Endothelial cell of umbilical vein (primary cell): ENCODE results near the gene XPO6. TPM values are rescaled to one million over a fixed set of nuclear protein-coding genes. Genes with fewer than 3 reads are reported as not detected.

Source experiments
- BruUV-seq: library from RNA; stranded (reverse); fragments of 400-500 nt; replicated peaks from 2 replicates; lab custom pipeline; 2021; lab: Mats Ljungman, UMichigan
- CTCF ChIA-PET: fragments of 300-600, 350-600 bp; sonication (Branson Sonifier 250); formaldehyde crosslinking; loops from one replicate; lab custom pipeline; 2021; ENCODE audit warnings: antibody characterized with exemption, inconsistent platforms; lab: Charles Lee
- POLR2A ChIA-PET: fragments of 300-600, 350-600 bp; sonication (Branson Sonifier 250); formaldehyde crosslinking; loops from one replicate; lab custom pipeline; 2021; ENCODE audit warnings: antibody characterized with exemption, inconsistent platforms; lab: Charles Lee
- DNase-seq: peaks from one replicate; pipeline ENCODE4 v3.0.0-alpha.2; 2011; ENCODE audit warnings: low read depth, low spot score
- FAIRE-seq: peaks from 2 replicates; lab custom pipeline; 2011; peaks lifted over from hg19 to GRCh38; lab: Jason Lieb, UNC
- H2AFZ ChIP-seq: 2 replicates; pipeline ENCODE4 v1.6.0; 2012; ENCODE audit warnings: low read depth, low read length, control low read depth, inconsistent platforms
- H3K27ac ChIP-seq: 2 replicates; pipeline ENCODE4 v1.5.1; 2011; ENCODE audit warnings: low read depth, mild to moderate bottlenecking, control low read depth, low read length, moderate library complexity; ENCODE audit not compliant: insufficient read depth
- H3K27me3 ChIP-seq, 2 experiments: 2 replicates each; pipeline versions ENCODE4 v1.6.0 to v1.6.1; 2011; ENCODE audit warnings: low read length in 2 of 2, mixed read lengths in 1 of 2; ENCODE audit not compliant: control insufficient read depth in 2 of 2, insufficient read depth in 2 of 2
- H3K36me3 ChIP-seq, 2 experiments: 2 replicates in 1 of 2; 3 replicates in 1 of 2; pipeline ENCODE4 v1.5.1; 2011; ENCODE audit warnings: low read length in 2 of 2, mild to moderate bottlenecking in 1 of 2, moderate library complexity in 1 of 2; ENCODE audit not compliant: control insufficient read depth in 2 of 2, insufficient read depth in 2 of 2; ENCODE audit errors: extremely low read depth in 1 of 2
- H3K4me1 ChIP-seq: 3 replicates; pipeline ENCODE4 v1.5.1; 2011; ENCODE audit warnings: mild to moderate bottlenecking, low read length; ENCODE audit not compliant: control insufficient read depth, insufficient read depth; ENCODE audit errors: extremely low read depth
- H3K4me2 ChIP-seq: 2 replicates; pipeline ENCODE4 v1.6.1; 2011; ENCODE audit warnings: low read length, control low read depth, mixed read lengths; ENCODE audit not compliant: insufficient read depth
- H3K4me3 ChIP-seq, 3 experiments: fragments of 200-600 bp in 1 of 3; sonication (generic), shearing (Covaris generic) in 1 of 3; replicated peaks in 1 of 3; 2 replicates each; pipeline ENCODE4 v1.5.1; 2011 to 2016; ENCODE audit warnings: control low read depth in 3 of 3, low read length in 3 of 3, mild to moderate bottlenecking in 2 of 3, inconsistent platforms in 1 of 3, low read depth in 1 of 3, moderate library complexity in 1 of 3; ENCODE audit not compliant: insufficient read depth in 1 of 3
- H3K79me2 ChIP-seq: 2 replicates; pipeline ENCODE4 v1.6.0; 2012; ENCODE audit warnings: low read length, inconsistent platforms; ENCODE audit not compliant: control insufficient read depth, insufficient read depth
- H3K9ac ChIP-seq: replicated peaks from 2 replicates; pipeline ENCODE3; 2011; ENCODE audit warnings: low read length, control low read depth; ENCODE audit not compliant: insufficient read depth; ENCODE audit errors: extremely low read depth
- H3K9me1 ChIP-seq: replicated peaks from 3 replicates; pipeline ENCODE4 v1.6.0; 2011; ENCODE audit warnings: mild to moderate bottlenecking, low read length; ENCODE audit not compliant: control insufficient read depth, insufficient read depth; ENCODE audit errors: extremely low read depth
- H3K9me3 ChIP-seq: replicated peaks from 2 replicates; pipeline ENCODE4 v1.5.1; 2012; ENCODE audit warnings: low read length, inconsistent platforms; ENCODE audit not compliant: control insufficient read depth, insufficient read depth
- H4K20me1 ChIP-seq: replicated peaks from 2 replicates; pipeline ENCODE3; 2011; ENCODE audit warnings: mild to moderate bottlenecking, low read length; ENCODE audit not compliant: control insufficient read depth, insufficient read depth; ENCODE audit errors: extremely low read depth
- EZH2 ChIP-seq: IDR thresholded peaks from 2 replicates; pipeline ENCODE4 v1.6.1; 2012; ENCODE audit warnings: borderline replicate concordance, low read depth, mild to moderate bottlenecking, moderate library complexity, low read length, inconsistent platforms; ENCODE audit not compliant: severe bottlenecking
- FOS ChIP-seq: IDR thresholded peaks from 2 replicates; pipeline ENCODE4 v1.6.1; 2011; ENCODE audit warnings: mild to moderate bottlenecking, low read length, moderate library complexity, borderline replicate concordance; ENCODE audit not compliant: insufficient read depth
- GATA2 ChIP-seq: IDR thresholded peaks from 2 replicates; pipeline ENCODE4 v1.7.0; 2011; ENCODE audit warnings: low read depth, mild to moderate bottlenecking, moderate library complexity, mixed read lengths, low read length; ENCODE audit not compliant: insufficient read length, insufficient read depth
- JUN ChIP-seq: IDR thresholded peaks from 2 replicates; pipeline ENCODE4 v1.6.1; 2011; ENCODE audit warnings: borderline replicate concordance, low read depth; ENCODE audit not compliant: insufficient read length, insufficient read depth
- MYC ChIP-seq: IDR thresholded peaks from one replicate; pipeline ENCODE4 v1.6.1; 2011; ENCODE audit warnings: mild to moderate bottlenecking, low read depth, low read length
- POLR2A ChIP-seq: IDR thresholded peaks from 2 replicates; pipeline ENCODE4 v1.6.1; 2012; ENCODE audit warnings: low read depth, mild to moderate bottlenecking, control low read depth, low read length
- dilution Hi-C: fragments of 300-500 bp; cut with MboI; formaldehyde crosslinking; loops from one replicate; pipeline ENCODE4 v1.15.0; 2019; ENCODE audit warnings: low sequenced_read_pairs; ENCODE audit not compliant: extremely low pct_ligation_motif_present
- intact Hi-C: fragments of 100-400 bp; cut with micrococcal nuclease; formaldehyde crosslinking; loops from one replicate; pipeline ENCODE4 v1.10.0; 2022
- polyA plus RNA-seq, 4 experiments: library from polyadenylated mRNA; depleted of rRNA in 3 of 4; stranded (reverse) in 3 of 4; unstranded in 1 of 4; fragments of >200 nt; gene quantifications; 2 replicates each; pipeline versions ENCODE4 v1.2.1 to v1.2.3, GENCODE V29; 2011 to 2012; ENCODE audit warnings: missing spikeins in 1 of 4
- total RNA-seq: library from RNA; stranded (reverse); gene quantifications from 2 replicates; pipeline ENCODE4 v1.2.3, GENCODE V29; 2021

Gene XPO6
- total and polyA plus RNA-seq, 2 donors (not counting 3 experiments of a cell fraction or from before 2014, with no cell fraction given): 170 to 272 TPM

- Histone ChIP-seq H3K27ac (no peak overlapping the region), H3K9me3 (no peaks in the 10 kb centered on the region), H3K79me2 (no peaks in the 10 kb centered on the region), H3K27me3 (no peaks in the 10 kb centered on the region), H3K4me3 (no peak overlapping the region), H4K20me1 (no peaks in the 10 kb centered on the region), H3K9me1 (no peaks in the 10 kb centered on the region), H3K4me1 (no peaks in the 10 kb centered on the region), H3K4me2 (no peak overlapping the region), H3K9ac (no peak overlapping the region), H2AFZ (no peak overlapping the region), H3K36me3 (peaks cover 26 to 76% of the 10 kb centered on the region in 2 experiments)
- TF ChIP-seq EZH2 (no peak), JUN (no peak), MYC (no peak), FOS (no peak), POLR2A (no peak)
- no peak for FAIRE-seq
- intact Hi-C loops: no loop called here
- BruUV-seq: no TSS peak
- CTCF ChIA-PET: interaction anchor here (1.3 kb wide), 1 partner anchor 114 kb away, joined by 3 read pairs; no protein-coding TSS in a partner anchor
- POLR2A ChIA-PET: no interaction called here
- DNase-seq: no peak
- dilution Hi-C loops: no loop called here
Observed at GRCh38 chr16:28103516-28104170, 108.1 kb downstream of the XPO6 start.

- H3K4me3 ChIP-seq: no peak overlapping the region
- H3K36me3 ChIP-seq: peaks cover 18 to 73% of the 10 kb centered on the region in 2 experiments
- POLR2A ChIA-PET: no interaction called here
- TF ChIP-seq GATA2: no peak
- no peaks in the 10 kb centered on the region for H3K79me2 ChIP-seq
- H3K4me2 ChIP-seq: no peak overlapping the region
- H3K27ac ChIP-seq: no peak overlapping the region
- no peak overlapping the region for H2AFZ ChIP-seq
- H3K9me3 ChIP-seq: no peaks in the 10 kb centered on the region
- H4K20me1 ChIP-seq: no peaks in the 10 kb centered on the region
- CTCF ChIA-PET: interaction anchor here (1.4 kb wide), 1 partner anchor 117 kb away, joined by 5 read pairs; no protein-coding TSS in a partner anchor
- FAIRE-seq (no peak), DNase-seq (no peak)
- no TSS peak for BruUV-seq
- no peaks in the 10 kb centered on the region for H3K27me3 ChIP-seq
- no peak overlapping the region for H3K9ac ChIP-seq
- dilution Hi-C loops (no loop called here), intact Hi-C loops (no loop called here)
- H3K4me1 ChIP-seq: no peaks in the 10 kb centered on the region
- H3K9me1 ChIP-seq: no peaks in the 10 kb centered on the region
Observed at GRCh38 chr16:28101533-28101890, 110.3 kb downstream of the XPO6 start.
